ENCODE results near the gene ABCC12.

The ABCC12 gene

GRCh38 chr16:48165961-48166578 is 10.3 kb upstream of the ABCC12 start:
- no peak for DNase-seq (ENCODE audit: low spot score)

DNA sequence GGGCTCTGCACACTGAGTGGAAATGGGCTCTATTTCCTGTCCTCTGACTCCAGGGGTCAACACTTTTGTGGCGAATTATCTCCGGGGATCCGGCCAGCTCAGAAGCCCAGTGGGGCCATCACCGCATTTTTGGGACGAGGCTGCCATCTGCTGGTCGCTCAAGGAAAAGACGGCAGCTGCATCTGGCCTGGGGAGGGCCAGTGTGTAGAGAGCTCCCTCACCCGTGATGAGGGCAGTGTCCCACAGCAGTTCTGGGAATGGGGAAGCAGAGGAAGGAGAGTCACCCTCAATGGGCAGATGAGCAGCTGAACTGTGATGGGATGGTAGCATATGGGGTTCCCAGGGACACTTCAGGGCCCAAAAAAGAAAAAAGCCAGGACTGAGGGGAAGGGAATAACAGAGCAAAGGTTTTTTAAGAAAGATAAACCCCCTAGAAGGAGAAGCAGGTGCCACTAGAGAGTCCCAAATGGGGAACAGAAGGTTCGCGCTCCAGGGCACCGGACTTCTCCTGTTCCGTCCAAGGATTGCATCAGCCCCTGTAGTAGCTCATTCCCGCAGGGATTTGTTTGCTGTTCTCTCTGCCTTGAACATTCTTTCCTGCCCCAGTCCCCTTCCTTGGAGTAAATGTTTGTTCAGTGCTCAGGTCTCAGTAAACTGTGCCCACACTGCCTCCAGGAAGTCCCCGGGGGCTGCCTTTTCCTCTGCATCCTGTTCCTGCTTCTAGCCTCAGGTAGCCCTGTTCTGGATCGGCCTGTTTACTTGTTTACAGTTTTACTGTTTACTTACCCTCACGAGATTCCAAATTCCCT is 9.3 kb upstream of the ABCC12 start:
- DNase-seq (ENCODE audit: low spot score): peak; percentile 67

GRCh38 chr16:48162839-48163410 is 7.1 kb upstream of the ABCC12 start:
- no peak for DNase-seq (ENCODE audit: low spot score)

DNA sequence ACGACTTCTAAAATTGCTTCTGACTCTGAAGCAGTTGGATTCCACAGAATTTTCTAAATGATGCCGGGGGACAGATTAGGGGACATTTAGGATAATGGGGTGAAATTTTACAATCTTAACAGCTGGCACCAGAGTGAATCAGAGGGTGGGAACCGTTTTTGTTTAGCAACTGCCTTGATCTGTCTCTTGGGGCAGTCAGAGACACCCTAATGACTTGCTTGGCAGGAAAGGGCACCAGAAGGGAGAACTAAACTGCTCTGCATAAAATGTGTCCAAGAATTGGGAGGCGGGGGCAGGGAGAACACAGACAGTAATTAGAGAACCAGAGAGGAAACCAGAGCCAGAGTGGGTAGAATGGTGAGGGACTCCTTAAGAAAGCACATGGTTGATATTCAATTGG is 6.1 kb upstream of the ABCC12 start:
- no peak for DNase-seq (ENCODE audit: low spot score)

GRCh38 chr16:48160575-48160974 is 4.8 kb upstream of the ABCC12 start:
- DNase-seq (ENCODE audit: low spot score): no peak

- no peak for DNase-seq (ENCODE audit: low spot score)
Observed at GRCh38 chr16:48158296-48158695, 2.5 kb upstream of the ABCC12 start.

DNA sequence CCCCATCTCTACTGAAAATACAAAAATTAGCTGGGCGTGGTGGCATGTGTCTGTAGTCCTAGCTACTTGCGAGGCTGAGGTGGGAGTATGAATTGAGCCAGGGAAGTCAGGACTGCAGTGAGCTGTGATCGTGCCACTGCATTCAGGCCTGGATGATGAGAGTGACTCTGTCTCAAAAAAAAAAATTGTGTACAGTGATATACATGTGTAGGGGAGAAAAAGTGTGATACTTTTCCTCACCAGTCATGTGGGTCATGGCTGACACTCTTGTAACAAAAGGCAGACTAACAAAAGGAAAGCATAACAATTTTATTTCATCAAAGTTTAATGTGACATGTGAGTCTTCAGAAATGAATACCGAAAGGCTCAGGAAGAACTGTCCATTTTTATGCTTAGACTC is 2.0 kb upstream of the ABCC12 start:
- DNase-seq (ENCODE audit: low spot score): no peak

DNA sequence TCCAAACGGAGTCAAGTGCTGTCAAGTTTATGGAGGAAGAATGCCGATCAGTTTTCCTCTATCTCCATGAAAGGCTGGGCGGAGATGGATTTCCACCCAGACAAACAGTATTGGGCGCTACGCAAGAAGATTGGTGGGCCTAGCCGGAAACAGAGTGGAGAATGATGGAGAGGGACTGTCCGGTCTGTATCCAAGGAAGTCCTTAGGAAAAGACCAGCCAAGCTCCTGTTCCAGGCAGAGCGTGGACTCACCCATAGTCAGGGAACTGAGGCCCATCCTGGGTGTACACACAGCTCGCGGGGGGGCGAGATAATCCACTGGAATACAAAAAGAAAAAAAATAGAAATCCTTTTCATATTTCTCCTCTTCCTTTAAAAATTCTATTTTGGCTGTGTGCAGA is 1.5 kb upstream of the ABCC12 start:
- no peak for DNase-seq (ENCODE audit: low spot score)

DNA sequence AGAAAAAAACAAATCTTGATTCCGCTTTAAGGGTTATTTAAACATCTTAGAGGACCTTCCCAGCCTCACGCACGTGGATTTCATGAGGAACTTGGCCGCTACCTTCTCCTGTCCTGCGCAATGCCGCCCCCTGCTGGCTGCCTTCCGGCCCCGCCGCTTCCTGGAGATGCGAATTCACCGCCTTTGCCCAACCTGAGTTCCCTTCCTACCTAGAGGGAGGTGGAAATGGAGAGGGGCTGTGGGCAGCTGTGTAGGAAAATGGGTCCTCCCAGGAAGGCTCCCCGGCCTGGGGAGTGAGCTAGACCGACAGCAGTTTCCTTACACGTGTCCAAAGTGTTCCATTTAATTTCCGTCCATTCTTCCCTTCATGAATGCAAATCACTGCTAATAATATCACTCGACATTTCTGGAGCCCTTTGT is 1.0 kb upstream of the ABCC12 start:
- DNase-seq (ENCODE audit: low spot score): peak; percentile 41

DNA sequence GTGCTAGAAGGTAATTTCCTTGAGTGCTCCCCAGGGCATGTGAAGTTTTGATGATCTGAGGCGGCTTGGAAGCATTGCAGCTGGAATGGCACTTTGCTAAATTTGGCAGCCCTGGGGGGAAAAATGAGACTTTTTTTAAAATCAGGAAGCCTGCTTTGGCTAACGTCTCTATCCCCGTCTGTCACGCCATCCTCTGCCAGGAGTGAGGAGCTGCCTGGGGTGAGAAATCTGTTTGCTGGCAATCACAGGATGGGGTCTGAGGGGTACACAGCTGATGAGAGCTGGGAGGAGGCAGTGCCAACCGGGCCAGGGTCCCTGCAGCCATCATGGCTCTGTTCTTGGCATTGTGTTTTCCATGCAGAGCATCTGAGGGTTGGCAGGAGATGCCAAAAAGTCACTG is 2.0 kb downstream of the ABCC12 start:
- no peak for DNase-seq (ENCODE audit: low spot score)

DNA sequence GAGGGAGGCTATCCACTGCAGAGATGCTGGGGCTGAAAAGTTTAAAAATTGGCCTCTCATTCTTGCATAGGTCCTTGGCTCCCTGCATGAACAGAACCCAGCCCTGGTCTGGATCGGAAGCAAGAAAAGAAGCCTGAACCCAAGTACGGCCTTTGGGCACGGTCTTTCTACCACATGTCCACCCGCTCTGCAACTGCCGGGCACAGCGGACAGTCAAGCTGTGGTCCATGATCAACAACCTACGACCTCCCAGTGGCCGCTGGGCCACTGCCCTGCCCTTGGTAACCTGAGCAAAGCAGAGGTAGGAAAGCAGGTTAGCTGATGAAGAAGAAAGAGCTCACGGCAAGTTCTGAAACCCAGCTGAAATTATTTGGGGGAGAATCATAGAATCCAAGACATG is 3.6 kb downstream of the ABCC12 start:
- DNase-seq (ENCODE audit: low spot score): no peak

GRCh38 chr16:48150707-48151106 is 5.1 kb downstream of the ABCC12 start:
- DNase-seq (ENCODE audit: low spot score): no peak

- no peak for DNase-seq (ENCODE audit: low spot score)
Observed at GRCh38 chr16:48146710-48147109, 9.1 kb downstream of the ABCC12 start.

GRCh38 chr16:48146131-48146530 is 9.7 kb downstream of the ABCC12 start:
- no peak for DNase-seq (ENCODE audit: low spot score)

DNA sequence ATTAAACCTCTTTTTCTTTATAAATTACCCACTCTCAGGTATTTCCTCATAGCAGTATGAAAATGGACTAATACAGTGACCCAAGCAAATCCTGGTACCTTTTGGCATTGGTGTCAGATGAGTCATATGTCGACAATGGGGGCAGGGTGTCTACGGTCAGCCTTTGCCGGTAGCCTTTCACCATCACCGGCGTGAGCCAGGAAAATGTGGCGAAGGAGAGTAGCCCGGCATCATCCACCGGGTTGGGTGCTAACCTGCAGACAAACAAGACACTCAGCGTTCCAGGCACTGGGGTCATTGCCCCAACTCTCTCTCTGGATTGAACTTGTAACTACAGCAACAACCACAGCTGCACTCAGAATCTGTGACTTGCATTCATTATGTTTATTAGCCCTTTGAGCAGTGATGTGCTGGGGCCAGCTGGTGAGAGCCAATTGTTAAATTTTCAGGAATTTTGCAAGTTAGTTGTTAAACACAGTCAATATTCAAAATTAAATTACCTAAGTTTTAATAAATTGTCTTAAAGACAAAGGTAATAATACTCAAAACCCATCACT is 11.9 kb downstream of the ABCC12 start:
- no peak for DNase-seq (ENCODE audit: low spot score)

GRCh38 chr16:48140821-48141220 is 15.0 kb downstream of the ABCC12 start:
- no peak for DNase-seq (ENCODE audit: low spot score)

GRCh38 chr16:48139517-48139916 is 16.3 kb downstream of the ABCC12 start:
- no peak for DNase-seq (ENCODE audit: low spot score)

- no peak for DNase-seq (ENCODE audit: low spot score)
Observed at GRCh38 chr16:48138543-48138942, 17.2 kb downstream of the ABCC12 start.

DNA sequence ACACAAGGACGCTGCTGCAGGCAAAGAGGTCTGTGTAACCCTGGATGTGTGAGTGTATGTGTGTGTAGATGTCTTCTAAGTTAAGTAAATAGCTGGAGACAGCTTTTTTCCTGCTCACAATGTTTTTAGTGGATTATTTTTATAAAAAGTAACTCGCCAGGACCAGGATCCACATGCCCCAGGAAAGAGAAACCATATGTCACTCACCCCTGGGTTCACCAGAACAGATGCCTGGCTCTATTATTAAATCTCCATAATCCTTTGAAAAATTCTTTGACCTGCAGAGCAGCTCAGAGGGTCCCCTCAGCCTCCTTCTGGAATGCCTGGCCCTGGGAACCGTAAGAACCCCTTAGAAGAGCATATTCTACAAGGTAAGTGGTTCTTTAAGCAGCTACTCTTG is 18.0 kb downstream of the ABCC12 start:
- no peak for DNase-seq (ENCODE audit: low spot score)

GRCh38 chr16:48136547-48137360 is 19.0 kb downstream of the ABCC12 start:
- DNase-seq (ENCODE audit: low spot score): no peak

DNA sequence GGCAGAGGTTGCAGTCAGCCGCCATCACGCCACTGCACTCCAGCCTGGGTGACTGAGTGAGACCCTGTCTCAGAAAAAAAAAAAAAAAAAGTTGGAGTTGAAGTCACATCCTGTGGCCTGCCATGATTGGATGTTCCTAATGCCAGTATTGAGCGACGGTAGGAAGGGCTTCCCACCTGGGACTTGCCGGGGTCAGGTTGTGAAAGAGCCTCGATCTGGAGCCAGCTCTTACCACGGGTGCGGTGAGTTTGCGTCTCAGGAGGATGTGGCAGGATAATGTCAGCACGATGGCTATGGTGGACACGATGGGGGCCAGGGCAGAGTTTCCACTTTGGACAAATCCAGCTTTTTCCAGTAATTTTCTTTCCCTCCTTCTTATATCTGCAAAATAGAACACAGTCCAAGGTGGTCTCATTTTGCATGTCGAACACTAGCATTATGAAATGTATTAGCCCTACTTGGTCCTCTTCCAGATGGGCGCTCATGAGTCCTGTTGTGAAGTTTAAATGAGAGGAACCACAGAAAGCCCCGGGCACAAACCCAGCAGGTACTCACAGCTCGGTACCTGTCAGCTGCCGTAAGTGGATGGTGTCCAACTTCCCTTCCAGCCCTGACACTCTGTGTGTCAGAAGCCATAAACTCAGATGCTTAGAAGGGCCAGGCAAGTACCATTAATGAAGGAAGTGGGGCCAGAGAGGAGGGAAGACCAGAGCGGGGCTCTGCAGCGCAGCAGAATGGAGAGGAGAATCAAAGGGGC is 22.2 kb downstream of the ABCC12 start:
- no peak for DNase-seq (ENCODE audit: low spot score)

DNA sequence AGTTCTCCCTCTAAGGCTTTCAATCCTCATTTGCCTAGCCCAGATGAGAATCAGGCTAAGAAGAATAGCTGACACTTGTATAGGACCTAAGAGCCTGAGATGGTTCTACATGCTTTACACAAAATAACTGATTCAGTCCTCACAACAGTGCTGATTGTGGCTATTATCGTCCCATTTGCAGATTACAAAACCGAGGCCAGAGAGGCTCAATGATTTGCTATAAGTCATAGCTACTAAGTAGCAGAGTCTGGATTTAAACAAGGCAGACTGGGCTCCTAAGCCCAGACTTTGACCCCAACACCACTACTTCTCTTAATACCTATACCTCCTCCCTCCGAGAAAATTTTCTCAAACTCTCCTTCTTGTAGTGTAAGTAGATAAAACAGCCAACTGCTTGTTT is 23.1 kb downstream of the ABCC12 start:
- no peak for DNase-seq (ENCODE audit: low spot score)

All from HuH-7.5 (cell line).